CD4-positive, alpha-beta T cell (primary cell): ENCODE results near the gene CYP3A5. TPM values are rescaled to one million over a fixed set of nuclear protein-coding genes. Genes with fewer than 3 reads are reported as not detected.

Experiments used
- ATAC-seq: fragments of 200-7000 bp; cut with Tn5 transposase; one replicate; pipeline ENCODE4 v1.10.0; 2022; ENCODE audit warnings: mild to moderate bottlenecking; ENCODE audit not compliant: poor library complexity
- CTCF ChIA-PET: fragments of 350-600 bp; sonication (Branson Sonifier 250); formaldehyde crosslinking; loops from one replicate; lab custom pipeline; 2021; ENCODE audit warnings: antibody characterized with exemption, inconsistent platforms; lab: Charles Lee
- POLR2A ChIA-PET: fragments of 350-600 bp; sonication (Branson Sonifier 250); formaldehyde crosslinking; loops from one replicate; lab custom pipeline; 2021; ENCODE audit warnings: antibody characterized with exemption, inconsistent platforms; lab: Charles Lee
- DNase-seq, 14 experiments: peaks; one replicate each; pipeline ENCODE4 v3.0.0-alpha.2; 2013 to 2020; ENCODE audit warnings: mixed read lengths in 2 of 14
- H3K27ac ChIP-seq, 2 donors: one replicate each; pipeline versions ENCODE4 v1.5.1 to v1.7.0; 2013; ENCODE audit warnings: low read length in 2 of 2, low read depth in 1 of 2, mild to moderate bottlenecking in 1 of 2
- H3K27me3 ChIP-seq, 2 experiments: 1 replicate in 1 of 2; 2 replicates in 1 of 2; pipeline versions ENCODE4 v1.6.1 to v1.7.0; 2013; ENCODE audit warnings: low read length in 2 of 2, control low read depth in 1 of 2, mild to moderate bottlenecking in 1 of 2, moderate library complexity in 1 of 2; ENCODE audit not compliant: insufficient read depth in 2 of 2, control insufficient read depth in 1 of 2
- H3K36me3 ChIP-seq: one replicate; pipeline ENCODE4 v1.6.1; 2013; ENCODE audit warnings: low read length, control low read depth; ENCODE audit not compliant: insufficient read depth
- H3K4me1 ChIP-seq: one replicate; pipeline ENCODE4 v1.6.1; 2013; ENCODE audit warnings: low read length, control low read depth; ENCODE audit not compliant: insufficient read depth
- H3K4me3 ChIP-seq: one replicate; pipeline ENCODE4 v1.5.1; 2013; ENCODE audit warnings: mild to moderate bottlenecking, low read length, moderate library complexity
- H3K9me3 ChIP-seq, 2 experiments: 1 replicate in 1 of 2; 2 replicates in 1 of 2; pipeline versions ENCODE4 v1.6.1 to v1.7.0; 2013; ENCODE audit warnings: low read length in 2 of 2, mild to moderate bottlenecking in 2 of 2, control low read depth in 1 of 2, moderate library complexity in 1 of 2; ENCODE audit not compliant: control insufficient read depth in 1 of 2, insufficient read depth in 1 of 2
- H3K27ac Mint-ChIP-seq: one replicate; pipeline ENCODE4 v1.8.0; 2020; ENCODE audit warnings: mixed read lengths
- H3K27me3 Mint-ChIP-seq: one replicate; pipeline ENCODE4 v1.8.0; 2021; ENCODE audit warnings: mixed read lengths
- H3K36me3 Mint-ChIP-seq: one replicate; pipeline ENCODE4 v1.8.0; 2021; ENCODE audit warnings: low read depth, mixed read lengths
- H3K4me1 Mint-ChIP-seq: one replicate; pipeline ENCODE4 v1.8.0; 2021; ENCODE audit warnings: low read depth, mixed read lengths
- H3K4me3 Mint-ChIP-seq: one replicate; pipeline ENCODE4 v1.8.0; 2020; ENCODE audit warnings: mild to moderate bottlenecking, mixed read lengths
- H3K9me3 Mint-ChIP-seq: one replicate; pipeline ENCODE4 v1.8.0; 2020; ENCODE audit warnings: mixed read lengths
- CTCF ChIP-seq: fragments of 200-600 bp; IDR thresholded peaks from one replicate; pipeline ENCODE4 v1.8.0; 2022; ENCODE audit warnings: antibody characterized with exemption, mild to moderate bottlenecking
- intact Hi-C, 2 experiments: fragments of 100-400 bp; cut with DNase I in 1 of 2; cut with micrococcal nuclease in 1 of 2; formaldehyde crosslinking; loops; one replicate each; pipeline versions ENCODE4 v1.15.1 to v1.9.0; 2023 to 2025; cut with DNase I, micrococcal nuclease
- total RNA-seq, 174 experiments: library from RNA in 2 of 174; stranded (reverse) in 2 of 174; gene quantifications; one replicate each; pipeline ENCODE4 v1.2.3 and lab custom pipeline; 2021 to 2026

Gene CYP3A5
- total RNA-seq, 2 experiments from 2014 or later, result not detected

- no peaks in the 10 kb centered on the region for H3K4me1 Mint-ChIP-seq
Observed at GRCh38 chr7:99599836-99600235, 80.0 kb downstream of the CYP3A5 start.

More at GRCh38 chr7:99599836-99600235, 80.0 kb downstream of the CYP3A5 start:
- no peaks in the 10 kb centered on the region for H3K4me1 ChIP-seq
- no peak overlapping the region for H3K4me3 Mint-ChIP-seq
- POLR2A ChIA-PET, result interaction anchor here (0.6 to 1.5 kb wide), 2 partner anchors 16 to 79 kb away, joined by 3 to 4 read pairs; partner anchors contain the start of gene ZSCAN25
- peaks cover 0 to 6% of the 10 kb centered on the region in 2 experiments for H3K9me3 ChIP-seq
- H3K27ac Mint-ChIP-seq, result no peak overlapping the region
- H3K9me3 Mint-ChIP-seq, result no peaks in the 10 kb centered on the region
- TF ChIP-seq CTCF, result no peak
- intact Hi-C loops, result no loop called here
- no peaks in the 10 kb centered on the region for H3K27me3 Mint-ChIP-seq
- no peaks in the 10 kb centered on the region for H3K27me3 ChIP-seq
- no peaks in the 10 kb centered on the region for H3K36me3 Mint-ChIP-seq
- H3K36me3 ChIP-seq, result no peaks in the 10 kb centered on the region
- CTCF ChIA-PET, result no interaction called here
- no peak for ATAC-seq
- no peak for DNase-seq
- H3K4me3 ChIP-seq, result no peak overlapping the region
- no peak overlapping the region for H3K27ac ChIP-seq

Other genes with a start within 250 kb of the CYP3A5 start
- 1 to 10 TPM; 4.8 to 5.3 TPM for gene PTCD1, start 241.2 kb downstream of the CYP3A5 start, total RNA-seq
- 10 to 100 TPM; 28.1 to 31.7 TPM for gene CPSF4, start 241.1 kb downstream of the CYP3A5 start, total RNA-seq
- 10 to 100 TPM; 50.9 to 51.9 TPM for gene ATP5MF, start 213.8 kb downstream of the CYP3A5 start, total RNA-seq
- gene ZNF789, start 207.1 kb downstream of the CYP3A5 start, total RNA-seq, result 10 to 100 TPM; 11.5 to 13.5 TPM
- 100 to 1,000 TPM; 215 to 223 TPM for gene ZNF394, start 179.7 kb downstream of the CYP3A5 start, total RNA-seq
- 1 to 10 TPM; 3.8 to 4.4 TPM for gene ZKSCAN5, start 175.3 kb downstream of the CYP3A5 start, total RNA-seq
- gene FAM200A, start 127.9 kb downstream of the CYP3A5 start, total RNA-seq, result 1 to 10 TPM; 1.5 to 1.8 TPM
- 100 to 1,000 TPM; 145 to 146 TPM for gene ZNF655, start 121.4 kb downstream of the CYP3A5 start, total RNA-seq
- gene TMEM225B, start 81.7 kb downstream of the CYP3A5 start, total RNA-seq, result 1 to 10 TPM; 1.0 TPM
- 10 to 100 TPM; 41.5 to 44.2 TPM for gene ZSCAN25, start 63.0 kb downstream of the CYP3A5 start, total RNA-seq
- gene CYP3A7, start 55.2 kb upstream of the CYP3A5 start, total RNA-seq, result not detected
- gene CYP3A4, start 104.2 kb upstream of the CYP3A5 start, total RNA-seq, result not detected
- gene CYP3A43, start 148.0 kb upstream of the CYP3A5 start, total RNA-seq, result not detected
- not detected for gene OR2AE1, start 197.0 kb upstream of the CYP3A5 start, total RNA-seq
- 10 to 100 TPM; 22.8 to 23.1 TPM for gene TRIM4, start 239.5 kb upstream of the CYP3A5 start, total RNA-seq
- under 1 TPM; 0.25 to 0.36 TPM for gene GJC3, start 249.6 kb upstream of the CYP3A5 start, total RNA-seq